T-helper 2 cell (primary cell): ENCODE data around the gene ZNF528.

ENCODE experiments used
- DNase-seq, 5 experiments: peaks; one replicate each; pipeline versions ENCODE4 v3.0.0 to v3.0.0-alpha.2; 2012 to 2022
- total RNA-seq, 2 donors: gene quantifications; one replicate each; lab custom pipeline; 2026; lab: John Stamatoyannopoulos, UW

The ZNF528 gene
- 6.9 to 18.2 reads per million in 2 donors for total RNA-seq

DNA sequence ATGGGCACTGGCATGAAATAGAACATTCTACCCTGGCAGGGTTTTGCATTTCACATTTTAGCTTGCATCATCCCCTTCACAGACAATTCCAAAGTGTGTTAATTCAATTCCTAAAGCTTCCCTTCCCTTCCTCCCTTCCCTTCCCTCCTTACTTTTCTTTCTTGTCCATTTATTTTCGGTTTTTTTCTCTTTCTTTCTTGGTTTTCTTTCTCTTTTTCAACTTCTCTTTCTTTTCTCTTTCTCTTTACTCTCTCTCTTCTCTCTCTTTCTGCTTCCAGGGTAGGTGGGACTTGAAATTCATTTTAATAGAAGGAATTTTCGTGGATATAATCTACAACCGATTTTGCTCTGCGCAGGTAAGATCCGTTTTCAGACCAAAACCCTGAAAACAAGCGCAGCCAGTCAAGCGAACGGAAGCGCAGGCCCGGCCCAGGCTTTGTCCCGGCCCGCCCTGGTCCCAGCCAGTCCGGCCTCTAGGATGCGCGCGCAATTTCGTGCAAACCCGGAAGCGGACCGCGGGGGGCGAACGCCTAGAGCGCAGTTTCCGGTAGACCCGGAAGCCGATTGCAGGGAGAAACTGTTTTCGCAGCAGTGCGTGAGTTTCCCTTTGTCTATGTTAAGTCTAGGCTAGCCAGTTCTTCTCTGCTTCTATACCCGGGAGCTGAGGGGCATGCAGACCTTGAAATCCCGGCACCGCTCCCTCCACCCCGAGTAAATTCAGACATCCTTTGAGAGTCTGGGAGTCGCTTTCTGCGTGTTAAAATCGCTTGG is at the start of gene ZNF528:
TSS of gene ZNF528 (plus strand) at position 540 of the 771 bp plus-strand sequence. CDS start 4,165 bp downstream, outside the sequence.
- peak; percentile 81 to 89 (median 86) for DNase-seq

DNA sequence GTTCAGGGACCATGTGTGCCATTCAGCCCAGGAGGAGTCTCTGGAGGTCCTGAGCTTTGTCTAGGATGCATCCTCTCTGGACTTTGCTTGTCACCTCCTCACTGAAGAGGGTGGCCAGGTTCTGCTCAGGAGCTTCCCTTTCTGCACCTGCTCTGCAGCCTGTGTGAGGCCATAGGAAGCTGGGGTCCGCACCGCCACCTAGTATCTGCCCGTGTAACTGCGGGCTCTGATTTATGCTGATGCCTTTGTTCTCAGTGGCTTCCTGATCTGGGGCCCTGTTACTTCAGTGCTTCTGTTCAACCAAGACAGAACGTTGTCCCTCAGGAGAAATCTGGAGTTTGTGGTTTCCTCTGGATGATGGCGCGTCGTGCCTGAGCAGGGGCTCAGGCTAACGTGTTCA is 46.1 kb upstream of the ZNF528 start:
- no peak for DNase-seq

DNA sequence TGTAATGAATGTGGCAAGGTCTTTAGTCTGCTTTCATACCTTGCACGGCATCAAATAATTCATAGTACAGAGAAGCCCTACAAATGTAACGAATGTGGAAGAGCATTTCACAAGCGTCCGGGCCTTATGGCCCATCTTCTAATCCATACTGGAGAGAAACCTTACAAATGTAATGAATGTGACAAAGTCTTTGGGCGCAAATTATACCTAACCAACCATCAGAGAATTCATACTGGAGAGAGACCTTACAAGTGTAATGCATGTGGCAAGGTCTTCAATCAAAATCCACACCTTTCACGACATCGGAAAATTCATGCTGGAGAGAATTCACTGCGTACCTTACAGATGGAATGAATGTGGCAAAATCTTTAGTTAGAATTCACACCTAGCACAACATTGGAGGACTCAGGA is 31.2 kb upstream of the ZNF528 start:
- no peak for DNase-seq

DNA sequence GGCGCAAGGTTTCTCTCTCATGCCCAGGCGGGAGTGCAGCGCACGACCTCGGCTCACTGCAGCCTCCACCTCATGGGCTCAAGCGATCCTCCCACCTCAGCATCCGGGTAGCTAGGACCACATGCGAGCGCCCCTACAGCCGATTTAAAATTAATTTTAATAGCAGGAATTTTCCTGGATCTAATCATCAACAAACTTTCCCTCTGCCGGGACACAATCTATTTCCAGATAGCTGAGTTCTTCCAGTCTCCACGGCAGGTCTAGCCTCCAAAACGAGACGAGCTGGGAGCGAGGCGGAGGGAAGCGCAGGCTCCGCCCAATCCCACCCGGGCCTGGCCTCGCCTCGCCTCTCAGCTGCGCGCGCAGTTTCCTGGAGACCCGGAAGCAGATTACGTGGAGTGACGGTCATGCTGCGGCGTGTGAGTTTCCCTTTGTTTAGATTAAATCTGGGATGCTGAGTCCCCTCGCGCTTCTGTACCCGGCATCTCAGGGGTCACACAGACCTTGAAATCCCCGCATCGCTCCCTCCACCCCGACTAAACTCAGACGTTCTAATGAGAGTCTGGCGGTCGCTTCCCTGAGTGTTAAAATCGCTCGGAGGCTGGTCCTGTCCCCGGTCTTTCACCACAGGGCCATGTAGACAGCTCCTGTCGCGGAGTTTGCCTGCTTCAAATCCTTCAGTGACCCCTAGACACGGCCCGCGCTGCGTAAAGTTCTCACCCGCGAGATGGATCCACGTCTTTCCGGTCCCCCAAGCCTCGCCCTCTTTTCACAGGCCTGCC is 27.9 kb upstream of the ZNF528 start, which contains the start of gene ZNF880:
TSS of gene ZNF880 (plus strand) at position 365 of the 782 bp plus-strand sequence. CDS start at position 408, 43 bp downstream.
- peak; percentile 79 to 89 (median 80) for DNase-seq

DNA sequence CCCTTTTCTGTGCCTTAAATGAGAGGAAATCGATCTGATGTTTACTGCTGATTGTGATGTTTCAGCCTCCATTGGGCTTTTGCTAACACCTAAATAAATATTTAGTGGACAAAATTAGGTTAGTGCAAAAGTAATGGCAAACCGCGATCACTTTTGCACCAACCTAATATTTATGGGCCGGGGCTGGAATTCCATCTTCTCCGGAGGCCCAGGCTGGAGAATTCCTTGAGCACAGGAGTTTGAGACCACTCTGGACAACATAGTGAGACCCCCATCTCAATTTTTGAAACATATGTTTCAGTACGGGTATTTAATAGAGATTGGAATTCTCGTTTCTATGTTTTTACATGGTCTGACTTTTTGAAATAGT is 27.3 kb upstream of the ZNF528 start:
- DNase-seq, result no peak

DNA sequence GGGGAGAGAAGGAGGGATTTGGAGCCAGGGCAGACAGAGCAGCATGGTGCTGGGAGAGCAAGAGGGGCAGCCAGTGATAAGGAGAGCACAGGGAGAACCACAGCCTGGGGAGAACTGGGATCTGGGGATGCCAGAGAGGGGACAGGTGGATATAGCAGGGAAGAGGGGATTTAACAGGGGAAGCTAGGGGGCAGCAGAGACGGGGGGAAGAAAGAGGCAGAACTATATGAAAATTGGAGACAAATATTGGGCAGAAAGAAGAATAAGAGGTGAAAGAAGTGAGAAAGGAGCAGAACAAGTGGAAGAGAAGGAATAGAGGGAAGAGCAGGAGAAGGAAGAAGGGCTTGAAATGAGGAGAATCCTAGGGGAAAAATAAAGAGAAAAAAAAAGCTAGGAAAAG is 6.5 kb upstream of the ZNF528 start:
- no peak for DNase-seq

DNA sequence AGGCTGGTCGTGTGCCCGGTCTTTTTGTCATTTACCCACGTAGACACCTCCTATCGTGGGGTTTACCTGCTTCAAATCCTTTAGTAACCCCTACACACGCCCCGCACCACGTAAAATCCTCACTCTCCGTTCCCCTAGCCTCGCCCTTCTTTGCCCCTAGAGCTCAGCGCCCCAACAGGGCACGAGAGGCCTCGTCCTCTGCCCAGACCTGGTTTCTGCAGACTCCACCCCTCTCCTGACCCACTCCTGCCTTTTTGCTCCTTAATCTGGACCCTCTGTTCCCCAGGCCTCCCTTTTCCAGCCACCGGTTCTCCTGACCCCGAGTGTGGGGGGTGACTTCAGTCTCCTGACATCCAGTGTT is 412 bp downstream of the ZNF528 start:
- no peak for DNase-seq

DNA sequence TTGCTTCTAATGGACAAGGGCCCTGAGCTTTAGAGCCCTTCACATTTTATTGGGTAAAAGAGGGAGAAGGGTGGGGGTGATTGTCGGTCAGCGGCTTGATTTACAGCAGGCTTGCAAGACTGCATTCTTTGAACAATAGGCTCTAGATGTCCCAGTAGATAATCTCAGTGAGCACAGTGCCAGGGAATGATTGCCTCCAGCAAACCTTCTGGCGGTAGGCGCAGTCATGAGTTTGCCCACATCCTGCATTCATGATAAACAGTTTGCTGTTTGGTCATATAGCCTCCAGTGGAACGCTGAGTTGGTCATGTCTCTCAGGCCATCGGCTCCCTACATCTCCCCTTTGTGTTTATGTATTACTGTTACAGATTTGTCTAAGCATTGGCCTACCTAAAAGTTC is 12.6 kb downstream of the ZNF528 start:
- no peak for DNase-seq

DNA sequence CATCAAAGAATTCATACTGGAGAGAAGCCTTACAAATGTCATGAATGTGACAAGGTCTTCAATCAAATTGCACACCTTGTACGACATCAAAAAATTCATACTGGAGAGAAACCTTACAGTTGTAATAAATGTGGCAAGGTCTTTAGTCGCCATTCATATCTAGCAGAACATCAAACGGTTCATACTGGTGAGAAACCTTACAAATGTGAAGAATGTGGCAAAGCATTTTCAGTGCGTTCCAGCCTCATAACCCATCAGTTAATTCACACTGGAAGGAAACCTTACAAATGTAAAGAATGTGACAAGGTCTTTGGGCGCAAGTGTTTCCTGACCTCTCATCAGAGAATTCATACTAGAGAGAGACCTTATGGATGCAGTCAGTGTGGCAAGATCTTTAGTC is 18.1 kb downstream of the ZNF528 start:
- DNase-seq, result no peak

DNA sequence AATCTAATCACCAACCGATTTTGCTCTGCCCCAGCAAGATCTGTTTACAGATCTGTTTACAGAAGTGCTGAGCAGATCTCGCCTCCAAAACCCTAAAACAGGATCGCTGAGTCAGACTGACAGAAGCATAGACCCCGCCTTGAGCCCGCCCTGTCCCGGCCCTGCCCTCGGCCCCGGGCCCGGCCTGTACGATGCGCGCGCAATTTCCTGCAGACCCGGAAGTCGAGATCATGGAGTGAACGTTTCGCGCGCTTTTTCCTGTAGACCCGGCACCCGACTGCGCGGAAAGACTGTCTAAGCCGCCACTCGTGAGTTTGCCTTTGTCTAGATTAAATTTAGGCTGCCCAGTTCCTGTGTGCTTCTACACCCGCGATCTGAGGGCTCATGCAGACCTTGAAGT is 31.3 kb downstream of the ZNF528 start, which contains the start of gene ZNF534:
TSS of gene ZNF534 (plus strand) at position 212 of the 400 bp plus-strand sequence. CDS start 2,327 bp downstream, outside the sequence.
- no peak for DNase-seq

DNA sequence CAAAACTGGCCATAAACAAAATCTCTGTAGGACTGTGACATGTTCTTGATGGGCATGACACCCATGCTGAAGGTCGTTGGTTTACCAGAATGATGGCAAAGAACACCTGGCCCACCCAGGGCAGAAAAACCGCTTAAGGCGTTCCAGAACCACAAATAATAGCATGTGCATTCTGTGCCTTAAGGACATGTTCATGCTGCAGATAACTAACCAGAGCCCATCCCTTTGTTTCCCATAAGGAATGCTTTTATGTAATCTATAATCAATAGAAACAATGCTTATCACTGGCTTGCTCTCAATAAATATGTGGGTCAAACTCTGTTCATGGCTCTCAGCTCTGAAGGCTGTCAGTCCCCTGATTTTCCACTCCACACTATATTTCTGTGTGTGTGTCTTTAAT is 44.5 kb downstream of the ZNF528 start:
- no peak for DNase-seq

DNA sequence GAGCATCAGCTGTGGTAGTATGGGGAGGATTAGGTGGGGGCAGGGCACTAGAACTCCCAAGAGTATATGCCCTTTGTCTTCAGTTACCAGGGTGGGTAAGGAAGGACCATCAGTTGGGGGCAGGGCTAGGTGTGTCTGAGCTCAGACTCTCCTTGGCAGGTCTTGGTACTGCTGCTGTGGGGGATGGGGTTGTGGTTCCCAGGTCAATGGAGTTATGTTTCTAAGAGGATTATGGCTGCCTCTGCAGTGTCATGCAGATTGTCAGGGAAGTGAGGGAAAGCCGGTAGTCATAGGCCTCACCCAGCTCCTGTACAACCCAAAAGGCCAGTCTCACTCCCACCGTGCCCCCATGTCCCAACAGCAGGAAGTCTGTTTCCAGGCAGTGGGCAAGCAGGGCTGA is 46.9 kb downstream of the ZNF528 start:
- DNase-seq, result no peak

DNA sequence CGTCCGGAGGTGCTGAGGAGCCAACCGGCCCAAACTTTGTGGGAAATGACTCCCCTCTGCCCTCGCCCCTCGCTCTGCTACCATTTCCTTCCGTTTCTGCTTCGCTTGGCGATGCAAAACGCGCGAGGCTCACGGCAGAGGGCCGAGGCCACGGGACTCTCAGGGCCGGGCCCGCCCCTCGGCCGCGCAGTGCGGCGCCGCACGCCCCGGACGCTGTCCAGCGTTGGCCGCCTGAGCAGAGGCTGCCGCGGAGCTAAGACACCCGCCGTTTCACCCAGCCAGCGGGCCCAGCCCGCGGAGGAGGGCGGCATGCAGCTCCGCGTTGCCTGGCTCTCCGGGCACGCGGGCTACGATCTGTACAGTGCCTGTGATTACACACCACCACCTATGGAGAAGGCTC is 53.6 kb downstream of the ZNF528 start:
- no peak for DNase-seq

DNA sequence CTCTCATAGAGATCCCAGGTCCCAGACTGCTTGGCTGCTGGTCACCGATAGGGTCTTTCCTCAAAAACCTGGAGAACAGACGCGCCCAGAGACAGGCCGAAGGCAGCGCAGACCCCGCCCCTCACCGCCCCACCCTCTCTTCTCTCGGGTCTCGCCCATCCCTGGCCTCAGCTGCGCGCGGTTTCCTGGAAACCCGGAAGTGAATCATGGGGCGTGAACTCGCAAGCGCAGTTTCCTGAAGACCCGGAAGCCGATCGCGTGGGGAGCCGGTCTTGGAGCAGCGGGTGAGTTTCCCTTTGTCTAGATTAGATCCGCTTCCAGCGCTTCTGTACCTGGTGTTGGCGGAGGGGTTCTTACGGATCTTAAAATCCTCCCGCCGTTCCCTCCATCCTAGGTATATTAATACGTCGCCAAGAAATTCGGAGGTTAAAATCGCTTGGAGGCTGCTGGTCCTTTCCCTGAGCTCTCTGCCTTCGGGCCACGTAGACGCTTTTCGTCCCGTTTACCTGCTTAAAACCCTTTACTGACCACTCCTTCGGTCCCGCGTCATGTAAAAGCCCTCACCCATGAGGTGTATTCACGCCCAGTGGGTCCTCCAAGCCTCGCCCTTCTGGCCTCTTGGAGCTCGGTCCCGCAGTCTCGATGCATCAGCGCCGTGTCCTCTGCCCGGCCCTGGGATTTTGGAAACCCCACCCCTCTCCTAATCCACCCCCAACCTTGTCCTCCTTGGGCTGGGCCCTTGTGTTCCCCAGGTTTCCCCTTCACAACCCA is 55.9 kb downstream of the ZNF528 start, which contains the start of gene ZNF578:
TSS of gene ZNF578 (plus strand) at position 230 of the 771 bp plus-strand sequence. CDS start 48,293 bp downstream, outside the sequence.
- peak; percentile 18 to 64 (median 32) for DNase-seq

DNA sequence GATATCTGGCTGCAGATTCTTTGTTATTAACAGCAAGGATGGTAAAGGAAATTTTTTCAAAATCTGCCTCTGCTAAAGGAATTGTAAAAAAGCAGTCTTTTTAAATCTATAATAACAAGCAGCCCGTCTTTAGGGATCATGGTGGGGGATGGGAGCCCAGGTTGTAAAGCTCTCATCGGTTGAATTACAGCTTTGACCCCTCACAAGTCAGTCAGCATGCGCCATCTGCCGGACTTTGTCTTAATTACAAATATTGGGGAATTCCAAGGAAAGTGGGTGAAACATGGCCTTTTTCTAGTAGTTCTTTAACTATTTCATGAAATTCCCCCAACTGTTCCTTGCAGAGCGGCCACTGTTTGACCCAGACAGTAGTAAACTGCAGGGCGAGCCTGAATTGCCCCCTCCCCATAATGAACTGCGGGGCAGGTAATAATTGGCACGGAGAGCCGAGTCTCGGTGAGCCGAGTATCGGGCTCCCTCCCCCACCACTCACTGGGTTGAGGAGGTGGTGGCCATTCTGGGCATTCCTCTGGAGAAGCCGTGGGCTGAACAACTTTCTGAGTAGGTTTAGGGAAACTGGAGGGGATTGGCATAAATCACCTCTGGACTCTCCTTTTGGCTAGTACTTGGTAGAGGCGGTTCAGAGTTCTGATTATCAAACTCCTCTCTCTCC is 67.3 kb downstream of the ZNF528 start:
- no peak for DNase-seq
